GM21619 (cell line): ENCODE data around the gene CCDC88A.
"Not testable (repeated sequence)": the region's sequence is repeated elsewhere in the genome, so short reads cannot be mapped to it uniquely, and the experiment has no call there.

Source experiments
- ATAC-seq: cut with Tn5 transposase; IDR thresholded peaks from one replicate; pipeline ENCODE4 v1.9.1; 2021; ENCODE audit not compliant: unreplicated experiment

The CCDC88A gene

GRCh38 chr2:55247025-55247424, 172.6 kb downstream of the CCDC88A start:
- no peak for ATAC-seq

DNA sequence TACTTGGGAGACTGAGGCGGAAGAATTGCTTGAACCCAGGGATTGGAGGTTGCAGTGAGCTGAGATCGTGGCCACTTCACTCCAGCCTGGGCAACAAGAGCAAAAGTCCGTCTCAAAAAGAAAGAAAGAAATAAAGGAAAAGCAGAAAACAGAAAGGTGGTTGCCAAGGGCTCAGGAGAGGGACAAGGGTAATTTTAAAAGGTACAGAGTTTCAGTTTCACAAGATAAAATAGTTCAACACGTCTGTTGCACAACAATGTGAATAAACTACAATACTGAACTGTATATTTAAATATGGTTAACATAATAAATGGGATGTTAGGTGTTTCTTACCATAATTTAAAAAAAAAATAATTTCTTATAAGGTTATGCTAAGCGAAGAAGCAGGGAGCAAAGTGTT, 174.2 kb downstream of the CCDC88A start:
- ATAC-seq, result no peak

- no peak for ATAC-seq
Measured at GRCh38 chr2:55242617-55243016, 177.0 kb downstream of the CCDC88A start.

DNA sequence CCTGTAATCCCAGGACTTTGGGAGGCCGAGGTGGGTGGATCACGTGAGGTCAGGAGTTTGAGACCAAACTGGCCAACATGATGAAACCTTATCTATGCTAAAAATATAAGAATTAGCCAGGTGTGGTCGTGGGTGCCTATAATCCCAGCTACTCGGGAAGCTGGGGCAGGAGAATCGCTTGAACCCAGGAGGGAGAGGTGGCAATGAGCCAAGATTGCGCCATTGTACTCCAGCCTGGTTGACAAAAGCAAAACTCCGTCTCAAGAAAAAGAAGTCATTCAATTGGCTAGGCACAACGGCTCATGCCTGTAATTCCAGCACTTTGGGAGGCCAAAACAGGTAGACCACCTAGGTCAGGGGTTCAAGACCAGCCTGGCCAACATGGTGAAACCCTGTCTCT, 178.1 kb downstream of the CCDC88A start:
- not testable (repeated sequence) for ATAC-seq

- ATAC-seq, result no peak
Measured at GRCh38 chr2:55239656-55240222, 179.9 kb downstream of the CCDC88A start.
